T-cell (primary cell): ENCODE data around the gene RAB18. TPM values are rescaled to one million over a fixed set of nuclear protein-coding genes. Genes with fewer than 3 reads are reported as not detected.

Source experiments
- ATAC-seq, 4 experiments: fragments of 200-7000 bp in 3 of 4; fragments of 150-1000 bp in 1 of 4; cut with Tn5 transposase; replicated peaks in 1 of 4; 1 replicate in 3 of 4; 2 replicates in 1 of 4; pipeline ENCODE4 v1.10.0; 2021; ENCODE audit warnings: moderate library complexity in 3 of 4, mild to moderate bottlenecking in 2 of 4, moderate number of reproducible peaks in 1 of 4
- CTCF ChIA-PET, 2 donors: fragments of 300-600 bp; sonication (Branson Sonifier 250); formaldehyde crosslinking; loops; one replicate each; lab custom pipeline; 2022; ENCODE audit warnings: antibody characterized with exemption in 2 of 2; lab: Charles Lee
- POLR2A ChIA-PET, 2 donors: fragments of 300-600 bp; sonication (Branson Sonifier 250); formaldehyde crosslinking; loops; one replicate each; lab custom pipeline; 2022; ENCODE audit warnings: antibody characterized with exemption in 2 of 2; lab: Charles Lee
- DNase-seq, 35 experiments: peaks; one replicate each; pipeline versions ENCODE4 v3.0.0 to v3.0.0-alpha.2; 2013 to 2023
- H3K27ac ChIP-seq: one replicate; pipeline ENCODE4 v1.5.1; 2013; ENCODE audit warnings: low read length
- H3K27me3 ChIP-seq, 2 experiments: replicated peaks in 1 of 2; 1 replicate in 1 of 2; 2 replicates in 1 of 2; pipeline versions ENCODE4 v1.6.1 to v1.7.0; 2013; ENCODE audit warnings: low read length in 1 of 2, mixed read lengths in 1 of 2; ENCODE audit not compliant: control insufficient read depth in 2 of 2, insufficient read depth in 2 of 2; ENCODE audit errors: extremely low read depth in 1 of 2
- H3K36me3 ChIP-seq, 2 donors: 1 replicate in 1 of 2; 2 replicates in 1 of 2; pipeline versions ENCODE4 v1.6.1 to v1.7.0; 2013; ENCODE audit warnings: low read length in 1 of 2; ENCODE audit not compliant: control insufficient read depth in 2 of 2, insufficient read depth in 1 of 2; ENCODE audit errors: extremely low read depth in 1 of 2
- H3K4me1 ChIP-seq, 2 experiments: 1 replicate in 1 of 2; 2 replicates in 1 of 2; pipeline versions ENCODE4 v1.6.1 to v1.7.0; 2013; ENCODE audit warnings: low read length in 2 of 2, mixed read lengths in 1 of 2; ENCODE audit not compliant: insufficient read depth in 2 of 2, control insufficient read depth in 1 of 2; ENCODE audit errors: extremely low read depth in 1 of 2
- H3K4me3 ChIP-seq, 2 donors: 1 replicate in 1 of 2; 2 replicates in 1 of 2; pipeline versions ENCODE4 v1.5.1 to v1.7.0; 2013; ENCODE audit warnings: mild to moderate bottlenecking in 2 of 2, low read length in 1 of 2, moderate library complexity in 1 of 2; ENCODE audit not compliant: control insufficient read depth in 1 of 2; ENCODE audit errors: extremely low read depth in 1 of 2
- H3K9me3 ChIP-seq: 2 replicates; pipeline ENCODE4 v1.7.0; 2013
- H3K27ac Mint-ChIP-seq, 2 donors: one replicate each; pipeline ENCODE4 v1.8.0; 2020 to 2021; ENCODE audit warnings: mild to moderate bottlenecking in 2 of 2, mixed read lengths in 2 of 2
- H3K27me3 Mint-ChIP-seq, 2 donors: one replicate each; pipeline ENCODE4 v1.8.0; 2021 to 2022; ENCODE audit warnings: mixed read lengths in 2 of 2
- H3K36me3 Mint-ChIP-seq: one replicate; pipeline ENCODE4 v1.8.0; 2021; ENCODE audit warnings: mixed read lengths
- H3K4me1 Mint-ChIP-seq, 3 donors: one replicate each; pipeline ENCODE4 v1.8.0; 2020 to 2022; ENCODE audit warnings: mixed read lengths in 3 of 3, mild to moderate bottlenecking in 1 of 3
- H3K4me3 Mint-ChIP-seq, 3 donors: one replicate each; pipeline ENCODE4 v1.8.0; 2020 to 2022; ENCODE audit warnings: mild to moderate bottlenecking in 3 of 3, mixed read lengths in 3 of 3, moderate library complexity in 3 of 3
- H3K9me3 Mint-ChIP-seq, 3 donors: one replicate each; pipeline ENCODE4 v1.8.0; 2020 to 2022; ENCODE audit warnings: mixed read lengths in 3 of 3
- WGBS: methylation state at CpG from one replicate; pipeline ENCODE4 v1.1.5; 2013; ENCODE audit warnings: missing lambda C conversion rate; ENCODE audit not compliant: insufficient coverage; 5-methylcytosine and 5-hydroxymethylcytosine counted together
- total RNA-seq, 35 experiments: library from RNA in 6 of 35; stranded (reverse) in 6 of 35; fragments of 120-200 nt in 1 of 35; gene quantifications; one replicate each; pipeline versions ENCODE4 v1.2.1 to v1.2.4 and lab custom pipeline; 2013 to 2026

The RAB18 gene
- total RNA-seq (100 to 1,000 TPM in 2 of 5 donors, 10 to 100 TPM in 3; 56.5 to 118 (median 69.5) TPM), total RNA-seq (lab: John Stamatoyannopoulos, UW) (65.5 to 134 (median 92.3) reads per million in 29 experiments)
- total RNA-seq (2013): 63.1 TPM

GRCh38 chr10:27504007-27504807 lies at the start of gene RAB18:
TSS of gene RAB18 (plus strand) at chr10:27504304. CDS start at chr10:27504370, 66 bp downstream.
- ChIA-PET CTCF (interaction anchor here (0.5 to 3.2 kb wide), 14 partner anchors 23 to 877 kb away, joined by 3 to 28 read pairs (median 3); partner anchors contain the start of gene MPP7 (in 1 of the 2)), POLR2A (interaction anchor here (0.5 to 1.1 kb wide), 11 partner anchors 21 to 1006 kb away, joined by 3 to 8 read pairs (median 3); partner anchors contain the start of gene MPP7 (in 1 of the 2))
- Histone ChIP-seq H3K27me3 (peaks cover 0 to 1% of the 10 kb centered on the region in 2 experiments), H3K9me3 (no peaks in the 10 kb centered on the region), H3K27ac (peak within 1 kb of the TSS; percentile 83), H3K36me3 (no peaks in the 10 kb centered on the region), H3K4me3 (peak within 1 kb of the TSS; percentile 73), H3K4me1 (peaks cover 25 to 35% of the 10 kb centered on the region in 2 experiments)
- H3K36me3 Mint-ChIP-seq: peaks cover 13% of the 10 kb centered on the region
- under 1% methylated on average over 70 of the region's 71 CpGs for WGBS
- H3K4me3 Mint-ChIP-seq: peak within 1 kb of the TSS; percentile 99 to 100 (median 100)
- no peaks in the 10 kb centered on the region for H3K9me3 Mint-ChIP-seq
- peak within 1 kb of the TSS; percentile 96 to 97 for H3K27ac Mint-ChIP-seq
- ATAC-seq (peak; percentile 95 to 96 (median 96)), DNase-seq (peak; percentile 95 to 99 (median 98))
- no peaks in the 10 kb centered on the region for H3K27me3 Mint-ChIP-seq
- peaks cover 53 to 63% (median 54%) of the 10 kb centered on the region in 3 donors for H3K4me1 Mint-ChIP-seq

- Mint-ChIP-seq H3K36me3 (no peaks in the 10 kb centered on the region), H3K9me3 (no peaks in the 10 kb centered on the region), H3K4me1 (peaks cover 5 to 10% (median 9%) of the 10 kb centered on the region in 3 donors), H3K27ac (no peak overlapping the region), H3K4me3 (no peak overlapping the region), H3K27me3 (peaks cover 0 to 2% of the 10 kb centered on the region in 2 donors)
- ChIA-PET POLR2A (interaction anchor here in 1 of 2 donors (0.6 kb wide), 1 partner anchor 12 kb away, joined by 3 read pairs; no protein-coding TSS in a partner anchor), CTCF (interaction anchor here (0.6 to 1.4 kb wide), 4 partner anchors 9 to 869 kb away, joined by 3 read pairs; no protein-coding TSS in a partner anchor)
- ATAC-seq (no peak), DNase-seq (no peak)
- no peaks in the 10 kb centered on the region for H3K27me3 ChIP-seq
- H3K4me3 ChIP-seq: no peak overlapping the region
- no peak overlapping the region for H3K27ac ChIP-seq
- peaks cover 0 to 7% of the 10 kb centered on the region in 2 experiments for H3K4me1 ChIP-seq
- WGBS: no CpG with 5 or more reads among the region's 3 CpGs
- H3K36me3 ChIP-seq: no peaks in the 10 kb centered on the region
- no peaks in the 10 kb centered on the region for H3K9me3 ChIP-seq
Measured at GRCh38 chr10:27454837-27455236, 49.3 kb upstream of the RAB18 start.

- Histone ChIP-seq H3K4me3 (no peak overlapping the region), H3K27ac (no peak overlapping the region), H3K27me3 (no peaks in the 10 kb centered on the region), H3K4me1 (peaks cover 0 to 7% of the 10 kb centered on the region in 2 experiments), H3K9me3 (no peaks in the 10 kb centered on the region), H3K36me3 (no peaks in the 10 kb centered on the region)
- Mint-ChIP-seq H3K4me3 (no peak overlapping the region), H3K27ac (no peak overlapping the region), H3K27me3 (peaks cover 0 to 4% of the 10 kb centered on the region in 2 donors), H3K9me3 (no peaks in the 10 kb centered on the region), H3K36me3 (no peaks in the 10 kb centered on the region), H3K4me1 (peaks cover 5 to 9% (median 9%) of the 10 kb centered on the region in 3 donors)
- POLR2A ChIA-PET: no interaction called here
- no peak for ATAC-seq
- CTCF ChIA-PET: interaction anchor here in 1 of 2 donors (1.0 kb wide), 1 partner anchor 10 kb away, joined by 3 read pairs; no protein-coding TSS in a partner anchor
- no CpG with 5 or more reads among the region's 3 CpGs for WGBS
- DNase-seq: no peak
Measured at GRCh38 chr10:27457261-27457945, 46.7 kb upstream of the RAB18 start.

- H3K27me3 ChIP-seq: no peaks in the 10 kb centered on the region
- DNase-seq: no peak
- CTCF ChIA-PET: interaction anchor here in 1 of 2 donors (0.5 kb wide), 1 partner anchor 201 kb away, joined by 6 read pairs; no protein-coding TSS in a partner anchor
- H3K9me3 ChIP-seq: no peaks in the 10 kb centered on the region
- no peak overlapping the region for H3K4me3 ChIP-seq
- H3K4me1 ChIP-seq: peaks cover 0 to 7% of the 10 kb centered on the region in 2 experiments
- H3K27me3 Mint-ChIP-seq: peaks cover 0 to 4% of the 10 kb centered on the region in 2 donors
- no peaks in the 10 kb centered on the region for H3K36me3 Mint-ChIP-seq
- ATAC-seq: no peak
- H3K9me3 Mint-ChIP-seq: no peaks in the 10 kb centered on the region
- no peak overlapping the region for H3K27ac Mint-ChIP-seq
- 0% methylated on average over 1 of the region's 2 CpGs for WGBS
- H3K4me3 Mint-ChIP-seq: no peak overlapping the region
- H3K36me3 ChIP-seq: no peaks in the 10 kb centered on the region
- POLR2A ChIA-PET: no interaction called here
- H3K27ac ChIP-seq: no peak overlapping the region
- H3K4me1 Mint-ChIP-seq: peaks cover 5 to 12% (median 9%) of the 10 kb centered on the region in 3 donors
Measured at GRCh38 chr10:27457966-27458365, 46.1 kb upstream of the RAB18 start.

GRCh38 chr10:27461312-27461711 lies 42.8 kb upstream of the RAB18 start:
- no peak for DNase-seq
- ChIA-PET CTCF (interaction anchor here in 1 of 2 donors (0.7 kb wide), 1 partner anchor 10 kb away, joined by 7 read pairs; no protein-coding TSS in a partner anchor), POLR2A (no interaction called here)
- H3K9me3 ChIP-seq: no peaks in the 10 kb centered on the region
- no peak overlapping the region for H3K27ac ChIP-seq
- Mint-ChIP-seq H3K9me3 (no peaks in the 10 kb centered on the region), H3K27me3 (peaks cover 0 to 4% of the 10 kb centered on the region in 2 donors), H3K36me3 (no peaks in the 10 kb centered on the region), H3K4me1 (peaks cover 39 to 45% (median 43%) of the 10 kb centered on the region in 3 donors), H3K4me3 (no peak overlapping the region), H3K27ac (no peak overlapping the region)
- H3K27me3 ChIP-seq: no peaks in the 10 kb centered on the region
- H3K4me3 ChIP-seq: no peak overlapping the region
- peaks cover 16 to 20% of the 10 kb centered on the region in 2 experiments for H3K4me1 ChIP-seq
- WGBS: no CpG with 5 or more reads among the region's 1 CpG
- no peaks in the 10 kb centered on the region for H3K36me3 ChIP-seq
- no peak for ATAC-seq

GRCh38 chr10:27463961-27464360 lies 40.1 kb upstream of the RAB18 start:
- Mint-ChIP-seq H3K4me1 (peaks cover 35 to 39% (median 36%) of the 10 kb centered on the region in 3 donors), H3K27ac (peak overlapping the region; percentile 81 to 82), H3K4me3 (peak overlapping the region in 1 of 3 donors; percentile 14), H3K36me3 (no peaks in the 10 kb centered on the region), H3K9me3 (no peaks in the 10 kb centered on the region), H3K27me3 (peaks cover 0 to 2% of the 10 kb centered on the region in 2 donors)
- Histone ChIP-seq H3K27me3 (no peaks in the 10 kb centered on the region), H3K27ac (peak overlapping the region; percentile 73), H3K4me3 (no peak overlapping the region), H3K36me3 (no peaks in the 10 kb centered on the region), H3K9me3 (no peaks in the 10 kb centered on the region), H3K4me1 (peaks cover 9 to 20% of the 10 kb centered on the region in 2 experiments)
- ChIA-PET POLR2A (no interaction called here), CTCF (no interaction called here)
- ATAC-seq: no peak
- no CpG with 5 or more reads among the region's 2 CpGs for WGBS
- no peak for DNase-seq
